Measurements from ENCODE around the gene IFNL2.

DNA sequence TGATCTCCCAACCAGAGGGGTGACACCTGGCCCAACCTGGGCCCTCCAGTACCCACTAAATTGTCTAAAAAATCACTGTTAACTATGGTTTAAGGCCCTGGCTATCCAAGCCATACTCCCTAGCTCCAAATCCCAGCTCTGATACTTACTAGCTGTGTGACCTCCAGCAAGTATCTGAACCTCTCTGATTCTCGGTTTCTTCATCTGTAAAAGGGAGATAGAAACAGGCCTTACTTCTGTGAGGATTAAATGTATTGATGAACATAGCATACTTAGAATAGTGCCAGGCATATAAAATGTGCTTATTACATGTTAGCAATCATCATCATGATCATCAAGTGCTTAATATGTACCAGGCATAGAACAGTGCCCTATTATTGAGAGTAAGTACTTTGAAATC is 47.7 kb downstream of the IFNL2 start:
- TF ChIP-seq, protein P1, sequence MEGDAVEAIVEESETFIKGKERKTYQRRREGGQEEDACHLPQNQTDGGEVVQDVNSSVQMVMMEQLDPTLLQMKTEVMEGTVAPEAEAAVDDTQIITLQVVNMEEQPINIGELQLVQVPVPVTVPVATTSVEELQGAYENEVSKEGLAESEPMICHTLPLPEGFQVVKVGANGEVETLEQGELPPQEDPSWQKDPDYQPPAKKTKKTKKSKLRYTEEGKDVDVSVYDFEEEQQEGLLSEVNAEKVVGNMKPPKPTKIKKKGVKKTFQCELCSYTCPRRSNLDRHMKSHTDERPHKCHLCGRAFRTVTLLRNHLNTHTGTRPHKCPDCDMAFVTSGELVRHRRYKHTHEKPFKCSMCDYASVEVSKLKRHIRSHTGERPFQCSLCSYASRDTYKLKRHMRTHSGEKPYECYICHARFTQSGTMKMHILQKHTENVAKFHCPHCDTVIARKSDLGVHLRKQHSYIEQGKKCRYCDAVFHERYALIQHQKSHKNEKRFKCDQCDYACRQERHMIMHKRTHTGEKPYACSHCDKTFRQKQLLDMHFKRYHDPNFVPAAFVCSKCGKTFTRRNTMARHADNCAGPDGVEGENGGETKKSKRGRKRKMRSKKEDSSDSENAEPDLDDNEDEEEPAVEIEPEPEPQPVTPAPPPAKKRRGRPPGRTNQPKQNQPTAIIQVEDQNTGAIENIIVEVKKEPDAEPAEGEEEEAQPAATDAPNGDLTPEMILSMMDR (IDR thresholded peaks at IDR 0.05), result no peak
- TF ChIP-seq POLR2A (IDR thresholded peaks at IDR 0.05), result no peak
